Activated CD8-positive, alpha-beta memory T cell treated with anti-CD3 and anti-CD28 coated beads, Interleukin-2, amount 50 U/mL, for 24 hours (primary cell): Measurements from ENCODE around the gene WBP1L.
"Not testable (repeated sequence)": the region's sequence is repeated elsewhere in the genome, so short reads cannot be mapped to it uniquely, and the experiment has no call there.

ENCODE experiments used
- DNase-seq: peaks from one replicate; pipeline ENCODE4 v3.0.0-alpha.2; 2020; ENCODE audit errors: extremely low read depth

WBP1L gene

DNA sequence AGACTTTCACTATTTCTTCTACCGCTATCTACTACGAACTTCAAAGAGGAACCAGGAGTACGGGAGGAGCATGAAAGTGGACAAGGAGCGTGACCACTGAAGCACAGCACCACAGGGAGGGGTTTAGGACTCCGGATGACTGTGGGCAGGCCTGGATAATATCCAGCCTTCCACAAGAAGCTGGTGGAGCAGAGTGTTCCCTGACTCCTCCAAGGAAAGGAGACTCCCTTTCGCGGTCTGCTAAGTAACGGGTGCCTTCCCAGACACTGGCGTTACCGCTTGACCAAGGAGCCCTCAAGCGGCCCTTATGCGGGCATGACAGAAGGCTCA lies 15.2 kb downstream of the WBP1L start:
- not testable (repeated sequence) for DNase-seq

DNA sequence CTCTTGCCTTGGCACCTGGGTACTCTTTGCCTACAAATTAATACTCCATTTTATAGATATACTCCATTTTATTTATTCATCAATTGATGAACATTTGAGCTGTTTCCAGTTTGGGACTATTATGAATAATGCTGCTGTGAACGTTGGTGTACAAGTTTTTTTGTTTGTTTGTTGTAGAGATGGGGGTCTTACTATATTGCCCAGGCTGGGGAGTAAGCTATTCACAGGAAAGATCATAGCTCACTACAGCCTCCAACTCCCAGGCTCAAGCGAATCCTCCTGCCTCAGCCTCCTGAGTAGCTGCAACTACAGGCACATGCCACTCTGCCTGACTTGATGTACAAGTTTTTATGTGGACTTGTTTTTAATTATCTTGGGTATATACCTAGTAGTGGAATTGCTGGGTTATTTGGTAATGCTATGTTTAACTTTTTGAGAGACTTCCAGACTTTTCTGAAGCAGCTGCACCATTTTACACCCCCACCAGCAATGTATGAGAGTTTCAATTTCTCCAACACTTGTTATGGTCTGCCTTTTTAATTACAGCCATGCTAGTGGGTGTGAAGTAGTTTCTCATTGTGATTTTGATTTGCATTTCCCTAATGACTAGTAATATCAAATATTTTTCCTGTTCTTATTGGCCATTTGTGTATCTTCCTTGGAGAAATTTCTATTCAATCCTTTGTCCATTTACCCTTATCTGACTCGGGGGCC lies 15.9 kb downstream of the WBP1L start:
- DNase-seq, result no peak

DNA sequence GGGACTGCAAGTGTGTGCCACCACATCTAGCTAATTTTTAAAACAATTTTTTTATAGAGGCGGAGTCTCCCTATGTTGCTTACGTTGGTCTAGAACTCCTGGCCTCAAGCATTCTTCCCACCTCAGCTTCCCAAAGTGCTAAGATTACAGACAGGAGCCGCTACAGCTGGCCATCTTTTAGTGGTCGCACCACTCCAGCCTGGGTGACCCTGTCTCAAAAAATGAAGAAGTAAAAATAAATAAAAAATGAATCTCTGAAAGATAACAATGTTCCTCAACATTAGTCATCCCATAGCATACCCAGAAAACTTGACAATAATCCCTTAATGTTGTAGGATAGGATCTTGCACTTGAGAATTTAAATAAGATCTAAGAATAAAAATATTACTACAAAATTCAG lies 18.2 kb downstream of the WBP1L start:
- no peak for DNase-seq

DNA sequence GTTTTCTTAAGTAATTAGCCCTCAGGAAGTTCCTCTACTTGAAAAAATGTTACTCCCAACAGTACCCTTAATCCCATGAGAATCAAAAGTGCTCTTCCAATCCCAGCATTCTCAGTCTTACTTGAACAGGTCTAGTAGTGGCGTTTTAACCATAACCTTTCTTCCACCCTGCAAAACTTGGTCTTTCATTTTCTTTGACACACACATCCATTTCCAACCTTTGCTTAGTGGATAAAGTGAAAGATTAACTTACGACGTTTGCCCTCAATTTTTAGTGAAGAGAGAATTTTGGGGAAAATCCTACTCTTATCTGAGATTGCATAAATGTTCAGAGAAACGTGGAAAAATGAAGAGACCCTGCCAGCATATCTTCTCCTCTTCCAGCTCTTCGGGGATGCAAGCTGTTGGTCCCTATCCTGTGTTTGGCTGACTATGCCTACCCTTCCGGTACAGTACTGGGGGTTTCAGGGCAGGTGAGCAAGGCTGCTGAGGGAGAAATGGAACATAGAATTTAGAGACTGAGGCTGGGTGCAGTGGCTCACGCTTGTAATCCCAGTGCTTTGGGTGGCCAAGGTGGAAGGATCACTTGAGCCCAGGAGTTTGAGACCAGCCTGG lies 18.8 kb downstream of the WBP1L start:
- no peak for DNase-seq

DNA sequence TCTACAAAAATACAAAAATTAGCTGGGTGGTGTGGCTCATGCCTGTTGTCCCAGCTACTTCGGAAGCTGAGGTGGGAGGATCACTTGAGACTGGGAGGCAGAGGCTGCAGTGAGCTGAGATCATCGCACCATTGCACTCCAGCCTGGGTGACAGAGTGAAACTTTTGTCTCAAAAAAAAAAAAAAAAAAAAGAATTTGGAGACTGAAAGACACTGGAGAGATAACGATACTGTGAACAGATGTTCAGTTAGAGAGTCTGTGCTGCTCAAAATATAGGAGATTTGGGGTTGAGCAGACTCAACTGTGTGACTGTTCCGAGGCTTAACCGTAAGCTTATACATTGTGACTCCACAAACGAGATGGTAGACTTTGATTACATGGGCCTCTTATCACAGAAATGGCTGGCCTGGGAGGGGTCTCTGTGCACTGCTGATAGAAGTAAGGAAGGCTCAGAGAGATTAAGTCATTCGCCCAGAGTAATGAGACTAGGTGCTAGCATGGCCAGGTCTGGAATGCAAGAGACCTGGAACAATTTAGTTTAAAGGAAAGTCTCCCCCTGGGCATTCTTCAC lies 19.4 kb downstream of the WBP1L start:
- DNase-seq, result no peak

DNA sequence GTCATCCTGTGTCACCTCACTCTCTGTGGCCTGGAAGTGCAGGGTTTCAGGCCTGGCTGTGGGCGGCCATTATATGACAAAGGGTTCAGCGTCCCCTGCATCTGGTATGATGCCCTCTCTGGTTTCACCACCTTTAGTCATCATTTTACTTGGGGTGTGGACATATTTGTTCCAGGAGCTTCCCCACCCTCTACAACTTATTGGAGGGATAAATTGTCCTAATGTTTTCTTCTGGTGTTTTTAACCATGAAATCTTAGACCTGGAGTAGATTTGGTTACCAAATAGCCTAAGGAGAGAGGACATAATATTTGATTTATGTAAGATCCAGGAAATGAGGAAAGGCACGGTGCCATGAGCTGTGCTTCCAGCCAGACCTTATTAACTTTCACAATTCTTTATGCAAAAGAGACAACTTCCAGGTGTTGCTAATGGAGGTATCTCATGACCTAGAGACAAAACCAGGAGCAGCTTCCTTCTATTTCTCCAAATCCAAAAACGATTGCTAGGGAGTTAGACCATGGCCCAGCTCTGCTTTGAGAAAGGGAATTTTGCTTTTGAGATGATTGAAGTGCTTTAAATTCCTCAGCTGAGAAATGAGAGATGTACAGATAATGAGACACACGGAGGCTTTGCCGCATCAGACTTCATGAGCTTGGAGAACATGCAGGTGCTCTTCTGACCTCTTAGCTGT lies 20.9 kb downstream of the WBP1L start:
- DNase-seq, result no peak

DNA sequence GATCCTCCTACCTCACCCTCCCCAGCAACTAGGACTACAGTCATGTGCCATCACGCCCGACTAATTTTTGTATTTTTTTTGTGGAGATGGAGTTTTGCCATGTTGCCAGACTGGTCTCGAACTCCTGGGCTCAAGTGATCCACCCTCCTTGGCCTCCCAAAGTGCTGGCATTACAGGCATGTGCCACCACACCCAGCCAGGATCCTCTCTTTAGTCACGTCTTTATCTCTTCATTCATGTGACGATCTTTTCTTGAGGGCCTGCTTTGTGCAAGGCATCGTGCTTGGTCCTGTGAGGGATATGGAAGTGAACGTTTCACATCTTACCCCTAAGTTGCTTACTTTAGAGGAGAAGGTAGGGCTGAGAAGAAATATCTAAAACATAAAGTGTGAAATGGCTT lies 21.6 kb downstream of the WBP1L start:
- no peak for DNase-seq

DNA sequence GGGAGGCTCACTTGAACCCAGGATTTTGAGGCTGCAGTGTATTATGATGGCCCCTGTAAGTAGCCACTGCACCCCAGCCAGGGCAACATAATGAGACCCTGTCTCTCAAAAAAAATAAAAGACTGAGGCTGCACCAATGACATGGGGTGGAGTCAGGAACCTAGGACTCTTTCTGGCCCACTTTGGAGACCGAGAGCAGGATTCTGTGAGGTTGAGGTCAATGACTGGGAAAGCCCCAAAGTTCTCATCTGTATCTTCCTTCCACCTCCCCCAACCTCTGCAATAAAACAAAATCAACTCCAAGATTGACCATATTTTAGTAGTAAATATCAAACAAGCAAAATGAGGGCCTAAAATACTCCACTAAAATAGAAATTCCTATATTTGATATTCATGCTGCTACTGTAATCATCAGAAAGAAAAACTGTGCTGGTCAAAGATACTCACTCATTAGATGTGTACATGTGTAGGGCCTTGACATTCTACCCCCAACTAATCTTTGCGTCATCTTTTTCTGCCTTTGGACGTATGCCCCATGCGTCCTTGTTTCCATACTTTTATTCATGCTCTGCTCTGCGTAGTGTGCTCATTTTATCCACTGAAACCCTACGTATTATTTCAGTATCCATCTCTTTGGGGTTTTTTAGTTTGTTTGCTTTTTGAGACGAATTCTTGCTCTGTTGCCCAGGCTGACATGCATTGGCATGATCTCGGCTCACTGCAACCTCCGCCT lies 23.8 kb downstream of the WBP1L start:
- no peak for DNase-seq

DNA sequence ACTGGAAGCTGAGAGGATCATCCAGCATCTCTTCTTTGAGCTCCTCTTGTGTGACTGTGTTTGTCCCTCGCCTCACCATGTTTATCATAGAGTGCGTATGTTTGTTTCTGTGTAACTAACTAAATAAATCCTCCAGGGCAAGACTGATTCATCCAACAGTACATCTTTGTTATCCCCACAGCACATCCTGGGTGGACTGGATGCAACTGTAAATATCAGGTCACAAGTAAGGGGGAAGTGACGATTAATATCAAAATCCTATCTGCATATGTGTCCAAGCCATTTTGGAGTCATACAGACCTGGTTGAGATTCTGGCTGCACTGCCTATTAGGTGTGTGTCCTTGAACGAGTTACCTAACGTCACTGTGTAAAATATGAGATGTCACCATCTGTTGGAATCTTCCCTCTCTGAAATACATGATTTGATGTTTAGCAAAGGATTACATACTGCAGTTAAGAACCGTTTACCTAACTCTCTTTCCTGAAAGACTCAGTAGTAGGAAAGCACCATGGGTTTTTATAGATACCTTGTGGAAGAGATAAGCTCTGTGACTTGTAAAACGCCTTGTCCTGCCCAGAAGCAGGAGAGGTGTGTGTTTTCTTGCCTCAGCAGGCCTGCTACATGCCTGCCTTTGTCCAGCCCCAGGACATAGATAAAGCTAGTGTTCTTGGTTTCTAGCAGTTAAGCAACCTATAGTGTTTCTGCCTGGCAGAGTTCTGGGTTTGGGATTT lies 25.8 kb downstream of the WBP1L start:
- no peak for DNase-seq

DNA sequence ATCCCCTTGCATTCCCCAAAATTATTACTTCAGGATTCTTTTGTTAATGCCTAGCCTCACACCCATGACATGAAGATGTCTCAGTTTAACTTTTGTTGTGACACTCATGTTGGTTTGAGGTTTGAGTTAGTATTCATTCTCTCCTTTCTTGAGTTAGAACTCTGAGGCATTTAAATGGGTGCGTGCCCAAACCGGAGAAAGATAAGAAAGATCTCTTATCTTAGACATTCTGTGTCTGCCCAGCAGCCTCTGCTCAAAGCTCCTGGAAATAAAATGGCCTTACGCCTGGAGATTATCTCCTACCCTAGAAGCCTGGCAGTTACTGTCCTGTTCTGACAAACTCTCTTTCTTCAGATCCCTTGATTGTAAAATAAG lies 26.3 kb downstream of the WBP1L start:
- DNase-seq, result no peak

DNA sequence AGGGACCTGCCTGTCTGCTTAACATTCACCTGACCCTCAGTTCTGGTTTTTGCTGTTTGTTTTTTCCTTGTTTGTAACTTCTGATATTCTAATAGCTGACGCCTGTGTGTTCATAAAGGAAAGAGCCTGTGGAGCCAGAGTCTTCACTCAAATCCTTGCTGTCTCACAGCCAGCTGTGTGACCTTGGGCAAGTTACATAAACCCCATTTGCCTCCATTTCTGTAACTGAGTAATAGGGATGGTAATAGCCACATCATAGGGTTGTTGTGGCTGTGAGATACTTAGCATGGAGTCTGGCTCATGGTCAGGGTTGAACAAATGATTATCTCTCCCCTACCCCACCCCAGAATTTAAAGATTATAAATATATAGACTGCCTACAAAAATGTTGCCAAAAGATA lies 27.0 kb downstream of the WBP1L start:
- no peak for DNase-seq

DNA sequence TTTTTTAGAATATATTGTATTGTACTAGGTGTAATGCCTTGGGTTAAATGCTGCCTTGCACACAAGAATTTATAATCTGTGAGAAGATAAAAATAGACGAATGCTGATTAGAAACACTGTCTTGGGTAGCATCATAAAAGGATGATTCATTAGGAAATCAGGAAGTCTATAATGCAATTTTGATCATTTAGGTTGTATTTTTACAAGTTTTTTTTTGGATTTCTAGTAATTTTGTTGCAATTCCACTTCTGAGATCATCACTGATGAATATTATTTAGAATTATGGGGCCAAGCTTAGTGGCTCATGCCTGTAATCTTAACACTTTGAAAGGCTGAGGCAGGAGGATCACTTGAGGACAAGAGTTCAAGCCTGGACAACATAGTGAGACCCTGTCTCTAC lies 29.6 kb downstream of the WBP1L start:
- DNase-seq, result no peak

DNA sequence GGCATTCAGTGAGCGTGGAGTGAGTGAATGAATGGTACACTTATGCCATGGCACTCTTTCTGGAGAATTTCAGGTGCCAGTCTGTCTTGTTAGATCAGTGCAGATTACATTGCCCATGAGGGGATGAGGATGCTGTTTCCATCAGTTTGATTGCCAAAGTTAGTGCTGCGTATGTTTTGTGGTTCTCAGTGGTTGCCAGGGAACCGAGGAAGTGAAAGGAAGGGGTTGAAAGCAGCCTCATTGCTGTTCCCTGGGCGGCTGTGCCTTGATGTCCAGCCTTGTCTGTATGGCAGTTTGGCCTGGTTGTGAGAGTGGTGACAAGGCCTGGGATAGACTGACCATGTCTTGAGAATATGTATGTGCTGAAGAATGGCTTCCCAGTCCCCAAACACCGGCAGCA lies 30.2 kb downstream of the WBP1L start:
- no peak for DNase-seq

DNA sequence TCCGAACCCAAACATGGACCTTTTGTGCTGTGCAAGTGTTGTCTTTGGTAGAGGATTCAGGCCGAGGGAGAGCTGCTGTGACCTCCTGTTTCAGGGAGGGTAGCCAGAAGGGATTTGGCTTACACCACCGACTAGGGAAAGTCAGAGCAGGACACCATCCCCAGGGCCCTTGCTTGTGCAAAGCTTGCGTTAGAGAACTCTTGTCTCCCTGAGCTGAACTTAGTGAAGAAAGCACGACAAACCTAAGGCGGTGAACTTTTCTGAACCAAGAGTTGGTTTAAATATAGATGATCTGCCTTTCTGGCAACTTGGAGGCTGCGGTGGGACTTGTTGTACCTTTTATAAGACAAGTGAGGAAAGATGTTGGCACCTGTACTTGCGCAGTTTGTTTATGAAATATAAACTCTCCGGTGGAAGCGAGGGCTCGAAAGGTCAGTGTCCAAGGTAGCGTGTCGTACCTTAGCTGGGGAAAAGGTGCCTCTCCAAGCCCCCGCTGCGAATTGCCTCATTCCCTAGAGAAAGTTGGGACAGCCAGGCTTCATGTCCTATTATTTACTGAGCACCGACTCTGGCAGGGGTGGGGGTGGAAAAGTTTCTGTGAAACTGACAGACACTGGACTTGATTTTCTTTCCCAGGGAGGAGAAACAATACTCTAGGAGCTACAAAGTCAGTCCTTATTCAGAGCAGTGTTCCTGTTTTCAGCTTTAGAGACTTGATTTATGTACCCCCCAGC lies 31.6 kb downstream of the WBP1L start:
- DNase-seq, result no peak

DNA sequence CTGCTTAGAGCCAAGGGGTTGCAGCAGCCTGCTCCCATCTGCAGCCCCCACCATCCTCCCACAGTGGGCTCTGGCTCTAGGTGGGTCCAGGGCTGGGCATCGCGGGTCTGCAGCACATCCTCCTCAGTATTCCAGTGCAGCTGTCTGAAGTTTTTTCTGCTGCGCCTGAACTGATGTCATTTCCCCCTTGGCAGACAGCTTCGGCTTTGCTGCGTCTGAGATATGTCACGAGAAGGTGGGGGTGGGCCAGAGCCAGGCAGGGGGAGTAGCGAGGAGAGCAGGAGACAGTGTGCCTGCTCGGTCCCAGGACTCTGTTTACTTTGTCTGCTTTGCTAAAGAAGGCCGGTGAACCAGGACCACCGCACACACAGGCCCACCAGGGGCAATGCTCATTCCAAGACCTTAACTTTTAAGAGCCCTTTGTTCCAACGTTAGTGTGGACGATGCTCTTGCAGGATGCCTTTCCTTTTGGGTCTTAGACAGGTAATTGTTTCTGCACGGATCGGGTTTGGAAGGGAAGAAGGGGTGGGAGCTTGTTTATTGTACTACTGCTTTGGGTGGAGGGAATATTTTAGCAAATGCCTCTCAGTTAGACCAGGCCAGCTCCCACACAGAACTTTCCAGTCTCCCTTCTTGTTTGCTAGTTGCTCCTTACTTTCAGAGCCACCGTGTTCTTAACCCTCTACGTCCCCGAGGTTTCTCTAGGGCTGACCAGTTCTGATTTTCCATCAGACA lies 32.4 kb downstream of the WBP1L start:
- no peak for DNase-seq

DNA sequence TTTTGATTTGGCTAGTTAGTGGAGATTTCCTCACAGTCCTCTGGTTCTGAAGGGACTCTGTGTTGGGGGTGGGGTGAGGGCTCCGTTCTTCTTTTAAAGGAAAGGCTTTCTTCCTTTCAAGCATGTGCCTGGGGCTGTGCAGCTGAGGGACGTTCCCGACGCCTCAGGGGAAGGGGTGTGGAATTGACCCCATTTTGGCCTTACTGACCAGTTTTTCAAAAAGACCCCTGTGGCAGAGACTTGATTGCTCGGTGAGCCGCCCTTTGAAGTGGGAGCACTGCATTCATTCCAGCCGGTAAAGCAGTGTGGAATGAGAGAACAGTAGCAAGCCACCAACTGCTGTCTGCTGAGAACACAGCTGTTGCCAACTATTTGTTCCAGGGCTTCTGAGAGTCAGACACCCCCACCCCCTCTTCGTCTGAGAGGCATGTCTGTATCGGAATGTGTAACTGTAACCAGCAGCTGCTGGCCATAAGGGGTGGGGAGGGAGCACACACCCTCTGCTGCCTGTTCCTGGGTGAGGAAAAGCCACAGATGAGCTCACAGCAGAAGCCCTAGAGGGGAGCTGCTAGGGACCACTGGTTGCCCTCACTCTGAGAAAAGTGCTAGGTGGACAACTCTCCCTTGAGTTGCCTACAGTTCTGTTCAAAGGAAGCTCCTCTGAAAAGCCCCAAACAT lies 33.2 kb downstream of the WBP1L start:
- DNase-seq, result no peak

DNA sequence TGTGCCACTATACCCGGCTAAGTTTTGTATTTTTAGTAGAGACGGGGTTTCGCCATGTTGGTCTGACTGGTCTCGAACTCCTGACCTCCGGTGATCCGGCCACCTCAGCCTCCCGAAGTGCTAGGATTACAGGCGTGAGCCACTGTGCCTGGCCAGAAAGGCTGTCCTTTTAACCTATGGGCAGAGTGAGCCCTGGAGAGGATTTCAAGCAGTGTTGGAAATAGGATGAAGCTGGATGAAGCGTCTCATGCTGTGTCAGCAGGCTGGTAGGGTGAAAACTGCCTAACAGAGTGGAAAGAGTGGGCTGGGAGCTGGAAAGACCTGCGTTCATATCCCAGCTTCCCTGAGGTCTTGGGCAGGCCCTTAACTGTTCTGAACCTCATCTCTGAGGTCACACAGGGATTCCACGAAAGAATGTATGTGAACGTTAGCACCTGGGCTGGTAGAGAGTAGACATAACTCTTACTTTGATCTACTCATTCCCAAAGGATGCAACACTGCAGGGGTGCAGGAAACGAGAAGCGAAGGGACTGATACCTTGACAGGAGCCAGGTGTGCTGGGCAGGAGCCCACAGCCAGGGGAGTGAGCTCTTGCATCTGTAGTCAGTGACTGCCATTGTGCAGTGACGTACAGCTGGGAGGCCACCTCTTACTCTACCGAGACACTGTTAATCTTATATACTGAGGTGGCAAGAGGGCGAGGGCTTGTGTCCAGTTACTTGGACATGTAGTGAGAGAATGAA lies 34.1 kb downstream of the WBP1L start:
- DNase-seq, result no peak

DNA sequence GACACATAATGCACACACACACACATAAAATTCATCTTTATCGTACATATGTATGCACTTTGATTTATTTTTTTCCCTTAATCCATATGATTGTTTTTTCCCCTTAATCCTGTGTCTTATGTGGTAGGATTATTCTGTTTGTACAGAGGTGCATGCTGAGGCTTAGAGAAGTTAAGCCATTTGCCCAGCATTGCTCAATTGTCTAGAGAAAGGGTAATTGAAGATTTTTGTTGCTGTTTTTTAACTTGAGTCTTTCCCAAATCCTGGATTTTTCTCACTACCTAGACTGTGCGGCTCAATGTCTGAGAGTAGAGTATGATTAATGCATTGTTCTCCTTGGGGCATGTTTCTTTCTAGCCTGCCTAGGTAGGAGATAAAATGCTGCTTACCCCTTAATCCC lies 35.0 kb downstream of the WBP1L start:
- no peak for DNase-seq
